RCC 7860 (cell line): ENCODE measurements around the gene MTM1.

Source experiments
- DNase-seq: peaks from one replicate; pipeline ENCODE4 v3.0.0-alpha.2; 2015; ENCODE audit warnings: low spot score
- FAIRE-seq: peaks from 2 replicates; lab custom pipeline; 2012; peaks lifted over from hg19 to GRCh38; lab: Jason Lieb, UNC

Gene MTM1

GRCh38 chrX:150599226-150599625 is 30.8 kb downstream of the MTM1 start:
- no peak for DNase-seq
- FAIRE-seq = no peak

- no peak for DNase-seq
- FAIRE-seq = no peak
These were observed 33.9 kb downstream of the MTM1 start for GRCh38 chrX:150602296-150602695.

- no peak for FAIRE-seq
- no peak for DNase-seq
These were observed 34.3 kb downstream of the MTM1 start for GRCh38 chrX:150602743-150603142.

GRCh38 chrX:150605603-150606002 is 37.2 kb downstream of the MTM1 start:
- FAIRE-seq = no peak
- DNase-seq = no peak

- no peak for FAIRE-seq
- no peak for DNase-seq
These were observed 38.8 kb downstream of the MTM1 start for GRCh38 chrX:150607201-150607600.

- DNase-seq (no peak), FAIRE-seq (no peak)
These were observed 41.6 kb downstream of the MTM1 start for GRCh38 chrX:150610043-150610442.

GRCh38 chrX:150610446-150610845 is 42.0 kb downstream of the MTM1 start:
- DNase-seq = no peak
- no peak for FAIRE-seq

GRCh38 chrX:150615356-150615755 is 46.9 kb downstream of the MTM1 start:
- DNase-seq = no peak
- no peak for FAIRE-seq

GRCh38 chrX:150616179-150616862 is 47.9 kb downstream of the MTM1 start:
- FAIRE-seq (no peak), DNase-seq (no peak)

GRCh38 chrX:150616863-150617198 is 48.4 kb downstream of the MTM1 start:
- DNase-seq (no peak), FAIRE-seq (no peak)

- DNase-seq (no peak), FAIRE-seq (no peak)
These were observed 53.2 kb downstream of the MTM1 start for GRCh38 chrX:150621652-150622051.

GRCh38 chrX:150623583-150623982 is 55.2 kb downstream of the MTM1 start:
- no peak for DNase-seq

GRCh38 chrX:150625097-150625496 is 56.7 kb downstream of the MTM1 start:
- no peak for DNase-seq
- FAIRE-seq = no peak

More at GRCh38 chrX:150623583-150623982, 55.2 kb downstream of the MTM1 start:
- FAIRE-seq = no peak

- FAIRE-seq (no peak), DNase-seq (no peak)
These were observed 57.5 kb downstream of the MTM1 start for GRCh38 chrX:150625875-150626274.

- DNase-seq (no peak), FAIRE-seq (no peak)
These were observed 59.5 kb downstream of the MTM1 start for GRCh38 chrX:150627957-150628356.

GRCh38 chrX:150635952-150636351 is 67.5 kb downstream of the MTM1 start:
- FAIRE-seq (peak; percentile 88), DNase-seq (peak; percentile 87)

GRCh38 chrX:150642423-150642822 is 74.0 kb downstream of the MTM1 start:
- FAIRE-seq (no peak), DNase-seq (no peak)

GRCh38 chrX:150643271-150643670 is 74.8 kb downstream of the MTM1 start:
- no peak for DNase-seq
- FAIRE-seq = peak; percentile 62

- FAIRE-seq (no peak), DNase-seq (no peak)
These were observed 75.5 kb downstream of the MTM1 start for GRCh38 chrX:150643958-150644357.

GRCh38 chrX:150644422-150644821 is 76.0 kb downstream of the MTM1 start:
- FAIRE-seq (no peak), DNase-seq (no peak)

- FAIRE-seq (no peak), DNase-seq (no peak)
These were observed 78.9 kb downstream of the MTM1 start for GRCh38 chrX:150647331-150647730.

GRCh38 chrX:150648296-150648940 is 80.0 kb downstream of the MTM1 start:
- DNase-seq = no peak
- no peak for FAIRE-seq
